ENCODE results near the gene GCG.

GCG gene

DNA sequence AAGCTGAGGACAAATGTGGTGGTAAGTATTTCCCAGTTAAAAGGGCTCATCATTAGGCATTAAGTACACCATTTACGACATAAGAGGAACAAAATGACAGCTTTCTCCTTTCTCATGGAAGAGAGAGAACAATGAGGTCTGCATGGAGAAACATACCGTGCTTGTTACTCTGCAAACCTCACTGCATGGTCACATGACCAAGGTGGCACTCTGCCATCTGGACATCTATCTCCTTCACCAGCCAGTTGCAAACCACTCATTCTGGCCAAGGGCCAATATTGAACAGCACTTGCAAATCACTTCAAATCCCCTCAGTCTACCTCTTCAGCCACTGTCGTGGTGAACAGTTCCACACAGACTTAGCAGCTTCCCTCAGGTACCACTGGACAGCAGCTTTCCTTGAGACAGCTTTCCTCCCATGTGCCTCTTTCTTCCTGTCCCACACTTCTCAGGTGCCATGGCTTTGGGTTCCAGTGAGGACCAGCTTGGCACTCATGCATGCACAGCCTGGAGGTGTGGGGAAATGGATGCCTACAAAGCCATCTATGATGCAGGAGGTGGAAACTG is 48.5 kb downstream of the GCG start:
- 91 to 93% methylated on average over 1 to 3 of the region's 3 CpGs for WGBS, 2 experiments (ENCODE audit: insufficient coverage in 2 of 2)
- Histone ChIP-seq H3K36me3 (ENCODE audit: control insufficient read depth, insufficient read depth, low read length) (no peaks in the 10 kb centered on the region), H3K4me1 (ENCODE audit: control insufficient read depth, insufficient read depth, low read length, poor library complexity, severe bottlenecking) (no peaks in the 10 kb centered on the region), H3K4me3 (ENCODE audit: extremely low read depth, insufficient read depth, low read length, poor library complexity, severe bottlenecking) (no peak overlapping the region), H3K27ac (ENCODE audit: low read depth, low read length, severe bottlenecking) (no peak overlapping the region), H3K9me3 (ENCODE audit: control insufficient read depth, low read length) (no peaks in the 10 kb centered on the region)

DNA sequence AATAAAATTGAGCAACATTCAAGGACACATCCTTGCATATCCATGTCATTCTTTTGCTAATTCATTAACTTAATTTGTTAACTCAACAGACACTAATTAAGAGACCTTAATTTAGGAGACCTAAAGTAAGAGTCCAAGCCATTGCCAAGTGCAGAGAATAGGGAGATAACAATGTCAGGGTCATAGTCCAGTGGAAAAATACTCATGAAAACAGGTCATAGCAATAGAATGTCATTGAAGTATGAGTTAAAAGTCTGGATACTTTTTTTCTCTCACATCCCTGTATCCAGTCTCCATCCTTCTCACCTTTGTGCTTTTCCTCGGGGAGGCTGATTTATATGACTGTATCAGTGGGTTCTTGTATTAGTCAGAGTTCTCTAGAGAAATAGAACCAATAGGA is 51.5 kb downstream of the GCG start:
- no peaks in the 10 kb centered on the region for H3K4me1 ChIP-seq (ENCODE audit: control insufficient read depth, insufficient read depth, low read length, poor library complexity, severe bottlenecking)
- no peaks in the 10 kb centered on the region for H3K36me3 ChIP-seq (ENCODE audit: control insufficient read depth, insufficient read depth, low read length)
- no peak overlapping the region for H3K27ac ChIP-seq (ENCODE audit: low read depth, low read length, severe bottlenecking)
- H3K4me3 ChIP-seq (ENCODE audit: extremely low read depth, insufficient read depth, low read length, poor library complexity, severe bottlenecking), result no peak overlapping the region
- no CpG with 5 or more reads among the region's 1 CpG for WGBS, 2 experiments (ENCODE audit: insufficient coverage in 2 of 2)
- no peaks in the 10 kb centered on the region for H3K9me3 ChIP-seq (ENCODE audit: control insufficient read depth, low read length)

DNA sequence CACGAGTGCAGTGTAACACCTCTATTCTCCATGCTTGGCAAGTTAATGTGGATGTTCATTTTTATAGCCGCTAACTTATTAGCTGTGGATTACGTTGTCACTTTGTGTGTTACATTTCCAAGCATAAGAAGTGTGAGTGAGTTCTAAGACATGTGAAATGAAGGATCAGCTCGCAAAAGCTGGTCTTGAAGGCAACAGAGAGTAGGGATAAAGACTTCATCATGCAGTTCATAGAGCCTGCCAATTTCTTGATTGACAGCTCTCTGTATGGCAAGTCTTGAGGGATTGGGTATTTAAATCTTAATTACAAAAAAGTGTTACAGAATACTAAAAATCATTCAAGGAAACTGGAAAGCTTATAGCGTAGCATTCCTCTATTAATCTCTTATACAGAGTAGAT is 52.2 kb downstream of the GCG start:
- Histone ChIP-seq H3K4me1 (ENCODE audit: control insufficient read depth, insufficient read depth, low read length, poor library complexity, severe bottlenecking) (no peaks in the 10 kb centered on the region), H3K9me3 (ENCODE audit: control insufficient read depth, low read length) (no peaks in the 10 kb centered on the region), H3K4me3 (ENCODE audit: extremely low read depth, insufficient read depth, low read length, poor library complexity, severe bottlenecking) (no peak overlapping the region), H3K27ac (ENCODE audit: low read depth, low read length, severe bottlenecking) (no peak overlapping the region), H3K36me3 (ENCODE audit: control insufficient read depth, insufficient read depth, low read length) (no peaks in the 10 kb centered on the region)
- WGBS, 2 experiments (ENCODE audit: insufficient coverage in 2 of 2), result 86 to 89% methylated on average over 3 to 4 of the region's 5 CpGs
